ENCODE results near the gene MCM3. TPM values are rescaled to one million over a fixed set of nuclear protein-coding genes. Genes with fewer than 3 reads are reported as not detected.

Gene MCM3
- total and polyA plus RNA-seq, 2 donors from 2014 or later: 19.7 to 40.9 TPM

DNA sequence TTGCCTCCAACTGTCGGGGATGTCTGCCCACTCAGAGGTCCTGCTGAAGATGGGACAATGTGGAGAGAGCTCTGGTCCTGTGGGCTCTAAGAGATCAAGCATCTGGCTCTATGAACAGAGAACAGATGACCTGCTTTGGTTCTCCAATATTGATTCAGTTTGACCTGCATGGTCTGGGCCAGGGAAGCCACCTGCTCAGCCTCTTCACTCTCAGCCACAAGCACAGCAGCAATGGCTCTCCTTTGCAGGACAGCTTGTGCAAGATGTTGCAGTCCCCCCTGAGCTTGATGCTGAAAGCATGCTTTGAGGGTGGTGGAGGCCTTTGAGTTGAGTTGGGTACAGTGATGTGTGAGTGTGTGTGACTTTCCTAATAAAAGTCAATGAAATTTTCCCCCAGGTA, 18.6 kb upstream of the MCM3 start:
- no peak overlapping the region for H3K4me3 ChIP-seq (ENCODE audit: low read length in 3 of 3)
- TF ChIP-seq, protein P1, sequence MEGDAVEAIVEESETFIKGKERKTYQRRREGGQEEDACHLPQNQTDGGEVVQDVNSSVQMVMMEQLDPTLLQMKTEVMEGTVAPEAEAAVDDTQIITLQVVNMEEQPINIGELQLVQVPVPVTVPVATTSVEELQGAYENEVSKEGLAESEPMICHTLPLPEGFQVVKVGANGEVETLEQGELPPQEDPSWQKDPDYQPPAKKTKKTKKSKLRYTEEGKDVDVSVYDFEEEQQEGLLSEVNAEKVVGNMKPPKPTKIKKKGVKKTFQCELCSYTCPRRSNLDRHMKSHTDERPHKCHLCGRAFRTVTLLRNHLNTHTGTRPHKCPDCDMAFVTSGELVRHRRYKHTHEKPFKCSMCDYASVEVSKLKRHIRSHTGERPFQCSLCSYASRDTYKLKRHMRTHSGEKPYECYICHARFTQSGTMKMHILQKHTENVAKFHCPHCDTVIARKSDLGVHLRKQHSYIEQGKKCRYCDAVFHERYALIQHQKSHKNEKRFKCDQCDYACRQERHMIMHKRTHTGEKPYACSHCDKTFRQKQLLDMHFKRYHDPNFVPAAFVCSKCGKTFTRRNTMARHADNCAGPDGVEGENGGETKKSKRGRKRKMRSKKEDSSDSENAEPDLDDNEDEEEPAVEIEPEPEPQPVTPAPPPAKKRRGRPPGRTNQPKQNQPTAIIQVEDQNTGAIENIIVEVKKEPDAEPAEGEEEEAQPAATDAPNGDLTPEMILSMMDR (IDR thresholded peaks at IDR 0.05; ENCODE audit: borderline replicate concordance, extremely low read depth, insufficient read depth): no peak
- no peaks in the 10 kb centered on the region for H3K9me3 ChIP-seq (ENCODE audit: control insufficient read depth in 2 of 3, insufficient read depth in 1 of 3, low read length in 3 of 3)
- H3K4me1 ChIP-seq (ENCODE audit: control insufficient read depth in 2 of 3, insufficient read depth in 2 of 3, low read depth in 1 of 3, low read length in 3 of 3): no peaks in the 10 kb centered on the region
- no peak overlapping the region for H3K9ac ChIP-seq (ENCODE audit: low read length in 3 of 3)
- H3K36me3 ChIP-seq (ENCODE audit: control insufficient read depth in 2 of 3, insufficient read depth in 3 of 3, low read length in 3 of 3): no peaks in the 10 kb centered on the region
- H3K27me3 ChIP-seq (ENCODE audit: control insufficient read depth, insufficient read depth, low read length): no peaks in the 10 kb centered on the region
- no peak for FAIRE-seq
- H3K27ac ChIP-seq (ENCODE audit: low read depth in 2 of 2, low read length in 2 of 2): no peak overlapping the region
- intact Hi-C loops (cut with DNase I): no loop called here
- DNase-seq: no peak

DNA sequence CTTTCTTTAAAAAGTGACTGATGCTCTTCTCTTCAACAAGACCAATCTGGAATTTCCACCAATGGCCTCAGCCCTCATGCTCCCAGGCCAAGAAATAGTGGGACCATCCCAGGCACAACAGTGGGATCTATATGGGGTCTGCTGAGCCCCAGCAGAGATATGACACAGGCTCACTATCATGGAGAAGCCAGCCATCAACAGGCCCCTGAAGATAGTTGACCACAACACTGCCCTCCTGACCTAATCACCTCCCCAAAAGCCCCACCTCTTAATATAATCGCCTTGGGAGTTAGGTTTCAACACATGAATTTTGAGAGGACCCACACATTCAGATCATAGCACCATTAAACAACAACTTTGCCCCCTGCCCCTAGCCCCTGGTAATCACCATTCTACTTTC, 16.8 kb upstream of the MCM3 start:
- H3K27me3 ChIP-seq (ENCODE audit: control insufficient read depth, insufficient read depth, low read length): no peaks in the 10 kb centered on the region
- TF ChIP-seq, protein P1 (IDR thresholded peaks at IDR 0.05; ENCODE audit: borderline replicate concordance, extremely low read depth, insufficient read depth): no peak
- H3K9ac ChIP-seq (ENCODE audit: low read length in 3 of 3): no peak overlapping the region
- FAIRE-seq (no peak), DNase-seq (no peak)
- no peaks in the 10 kb centered on the region for H3K4me1 ChIP-seq (ENCODE audit: control insufficient read depth in 2 of 3, insufficient read depth in 2 of 3, low read depth in 1 of 3, low read length in 3 of 3)
- no peak overlapping the region for H3K4me3 ChIP-seq (ENCODE audit: low read length in 3 of 3)
- no peak overlapping the region for H3K27ac ChIP-seq (ENCODE audit: low read depth in 2 of 2, low read length in 2 of 2)
- H3K9me3 ChIP-seq (ENCODE audit: control insufficient read depth in 2 of 3, insufficient read depth in 1 of 3, low read length in 3 of 3): no peaks in the 10 kb centered on the region
- intact Hi-C loops (cut with DNase I): no loop called here
- no peaks in the 10 kb centered on the region for H3K36me3 ChIP-seq (ENCODE audit: control insufficient read depth in 2 of 3, insufficient read depth in 3 of 3, low read length in 3 of 3)

DNA sequence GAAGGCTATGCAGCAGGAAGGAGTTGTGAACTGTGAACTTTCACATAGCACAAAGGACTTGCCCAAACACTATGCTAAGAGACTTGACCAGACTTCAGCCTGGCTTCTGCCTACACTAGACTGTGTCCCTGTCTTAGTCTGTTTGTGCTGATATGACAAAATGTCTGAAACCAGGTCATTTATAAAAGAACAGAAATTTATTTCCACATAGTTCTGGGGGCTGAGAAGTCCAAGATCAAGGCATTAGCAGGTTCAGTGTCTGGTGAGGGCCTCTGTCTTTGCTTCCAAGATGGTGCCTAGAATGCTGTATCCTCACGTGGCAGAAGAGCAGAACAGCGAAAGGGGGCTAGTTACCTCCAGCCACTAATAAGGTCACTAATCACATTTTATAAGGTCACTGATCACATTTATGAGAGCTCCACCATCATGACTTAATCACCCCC, 16.0 kb upstream of the MCM3 start:
- Histone ChIP-seq H3K4me3 (ENCODE audit: low read length in 3 of 3) (no peak overlapping the region), H3K9me3 (ENCODE audit: control insufficient read depth in 2 of 3, insufficient read depth in 1 of 3, low read length in 3 of 3) (no peaks in the 10 kb centered on the region), H3K36me3 (ENCODE audit: control insufficient read depth in 2 of 3, insufficient read depth in 3 of 3, low read length in 3 of 3) (no peaks in the 10 kb centered on the region), H3K27me3 (ENCODE audit: control insufficient read depth, insufficient read depth, low read length) (no peaks in the 10 kb centered on the region), H3K9ac (ENCODE audit: low read length in 3 of 3) (no peak overlapping the region), H3K4me1 (ENCODE audit: control insufficient read depth in 2 of 3, insufficient read depth in 2 of 3, low read depth in 1 of 3, low read length in 3 of 3) (no peaks in the 10 kb centered on the region), H3K27ac (ENCODE audit: low read depth in 2 of 2, low read length in 2 of 2) (no peak overlapping the region)
- no peak for DNase-seq
- intact Hi-C loops (cut with DNase I): no loop called here
- TF ChIP-seq, protein P1 (IDR thresholded peaks at IDR 0.05; ENCODE audit: borderline replicate concordance, extremely low read depth, insufficient read depth): no peak
- no peak for FAIRE-seq

DNA sequence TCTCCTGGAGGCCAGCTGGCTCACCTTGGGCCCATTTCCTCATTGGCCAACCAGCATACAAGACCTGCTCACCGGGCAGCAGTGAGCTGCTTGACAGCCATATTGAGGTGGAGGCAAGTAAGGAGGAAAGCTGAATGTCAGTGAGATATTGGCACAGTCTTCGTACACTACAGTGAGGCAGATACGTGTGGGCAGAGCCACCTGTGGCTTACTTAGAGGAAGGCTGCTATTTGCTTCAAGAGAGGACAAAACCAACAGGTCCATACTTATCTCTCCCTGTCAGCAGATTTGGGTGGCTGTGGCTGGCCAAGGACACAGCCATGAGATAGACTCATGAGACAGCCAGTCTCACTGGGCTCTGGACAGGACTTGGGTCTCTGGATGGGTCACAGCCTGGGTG, 15.1 kb upstream of the MCM3 start:
- Histone ChIP-seq H3K4me1 (ENCODE audit: control insufficient read depth in 2 of 3, insufficient read depth in 2 of 3, low read depth in 1 of 3, low read length in 3 of 3) (no peaks in the 10 kb centered on the region), H3K27ac (ENCODE audit: low read depth in 2 of 2, low read length in 2 of 2) (no peak overlapping the region), H3K9me3 (ENCODE audit: control insufficient read depth in 2 of 3, insufficient read depth in 1 of 3, low read length in 3 of 3) (no peaks in the 10 kb centered on the region), H3K27me3 (ENCODE audit: control insufficient read depth, insufficient read depth, low read length) (no peaks in the 10 kb centered on the region), H3K36me3 (ENCODE audit: control insufficient read depth in 2 of 3, insufficient read depth in 3 of 3, low read length in 3 of 3) (no peaks in the 10 kb centered on the region), H3K4me3 (ENCODE audit: low read length in 3 of 3) (no peak overlapping the region), H3K9ac (ENCODE audit: low read length in 3 of 3) (no peak overlapping the region)
- intact Hi-C loops (cut with DNase I): no loop called here
- DNase-seq (no peak), FAIRE-seq (no peak)
- TF ChIP-seq, protein P1 (IDR thresholded peaks at IDR 0.05; ENCODE audit: borderline replicate concordance, extremely low read depth, insufficient read depth): no peak
